ENCODE data around the gene CCS.

DNA sequence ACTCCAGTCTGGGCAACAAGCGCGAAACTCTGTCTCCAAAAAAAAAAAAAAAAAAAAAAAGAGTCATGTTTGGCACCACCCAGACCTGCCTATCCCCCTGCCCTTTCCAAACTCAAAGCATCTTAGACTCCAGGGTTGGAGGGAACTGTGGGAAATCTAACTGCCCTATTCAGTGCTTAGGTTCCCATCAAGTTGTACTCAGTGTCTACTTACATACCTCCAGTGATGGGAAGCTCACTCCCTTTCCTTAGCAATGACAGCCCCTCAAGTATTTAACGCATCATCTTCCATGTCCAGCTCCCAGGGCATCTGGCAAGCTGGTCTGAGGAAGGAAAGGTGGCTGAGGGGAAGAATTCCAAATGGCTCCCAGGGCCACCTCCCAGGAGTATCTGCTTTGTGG, 43.3 kb upstream of the CCS start:
- TF ChIP-seq, protein P1, sequence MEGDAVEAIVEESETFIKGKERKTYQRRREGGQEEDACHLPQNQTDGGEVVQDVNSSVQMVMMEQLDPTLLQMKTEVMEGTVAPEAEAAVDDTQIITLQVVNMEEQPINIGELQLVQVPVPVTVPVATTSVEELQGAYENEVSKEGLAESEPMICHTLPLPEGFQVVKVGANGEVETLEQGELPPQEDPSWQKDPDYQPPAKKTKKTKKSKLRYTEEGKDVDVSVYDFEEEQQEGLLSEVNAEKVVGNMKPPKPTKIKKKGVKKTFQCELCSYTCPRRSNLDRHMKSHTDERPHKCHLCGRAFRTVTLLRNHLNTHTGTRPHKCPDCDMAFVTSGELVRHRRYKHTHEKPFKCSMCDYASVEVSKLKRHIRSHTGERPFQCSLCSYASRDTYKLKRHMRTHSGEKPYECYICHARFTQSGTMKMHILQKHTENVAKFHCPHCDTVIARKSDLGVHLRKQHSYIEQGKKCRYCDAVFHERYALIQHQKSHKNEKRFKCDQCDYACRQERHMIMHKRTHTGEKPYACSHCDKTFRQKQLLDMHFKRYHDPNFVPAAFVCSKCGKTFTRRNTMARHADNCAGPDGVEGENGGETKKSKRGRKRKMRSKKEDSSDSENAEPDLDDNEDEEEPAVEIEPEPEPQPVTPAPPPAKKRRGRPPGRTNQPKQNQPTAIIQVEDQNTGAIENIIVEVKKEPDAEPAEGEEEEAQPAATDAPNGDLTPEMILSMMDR (IDR thresholded peaks at IDR 0.05): no peak
- TF ChIP-seq POLR2A (IDR thresholded peaks at IDR 0.05): no peak
